HEK293 (cell line): ENCODE results near the gene EBF3.

ENCODE experiments used
- CTCF ChIA-PET: fragments of 350-600 bp; formaldehyde crosslinking; extraction: SDS; loops from one replicate; lab custom pipeline; 2021; ENCODE audit warnings: antibody characterized with exemption; lab: Yijun Ruan, JAX
- POLR2A ChIA-PET: fragments of 300-600 bp; formaldehyde crosslinking; extraction: SDS; loops from one replicate; lab custom pipeline; 2020; ENCODE audit warnings: antibody characterized with exemption, inconsistent platforms; lab: Yijun Ruan, JAX
- H3K27ac ChIP-seq: fragments of 200-500 bp; sonication (Bioruptor generic); 2 replicates; pipeline ENCODE4 v1.5.1; 2014; ENCODE audit warnings: low read depth, low read length, control low read depth, inconsistent platforms; ENCODE audit errors: extremely low read depth
- H3K36me3 ChIP-seq, 2 experiments: fragments of 200-500 bp in 1 of 2; sonication (Bioruptor generic) in 1 of 2; 1 replicate in 1 of 2; 2 replicates in 1 of 2; pipeline ENCODE4 v1.5.1; 2014 to 2017; ENCODE audit warnings: inconsistent platforms in 2 of 2, low read length in 2 of 2; ENCODE audit not compliant: control insufficient read depth in 2 of 2, insufficient read depth in 1 of 2
- H3K4me1 ChIP-seq: fragments of 200-500 bp; sonication (Bioruptor generic); 2 replicates; pipeline ENCODE4 v1.5.1; 2014; ENCODE audit warnings: mild to moderate bottlenecking, low read length, inconsistent platforms; ENCODE audit not compliant: control insufficient read depth, insufficient read depth
- H3K4me3 ChIP-seq: 2 replicates; pipeline ENCODE4 v1.5.1; 2011; ENCODE audit warnings: low read depth, mild to moderate bottlenecking, control low read depth, low read length, moderate library complexity
- H3K9me3 ChIP-seq: fragments of 200-500 bp; sonication (Bioruptor generic); 2 replicates; pipeline ENCODE4 v1.5.1; 2014; ENCODE audit warnings: low read depth, low read length, inconsistent platforms; ENCODE audit not compliant: control insufficient read depth, insufficient read depth
- KLF8 ChIP-seq: fragments of 450-650 bp; formaldehyde crosslinking; IDR thresholded peaks from 2 replicates; pipeline ENCODE4 v1.5.1; 2016; ENCODE audit warnings: missing biosample characterization, missing genetic modification characterization
- MZF1 ChIP-seq: fragments of 450-650 bp; formaldehyde crosslinking; IDR thresholded peaks from 2 replicates; pipeline ENCODE4 v1.5.1; 2017; ENCODE audit warnings: missing biosample characterization, missing genetic modification characterization, borderline replicate concordance
- SETDB1 ChIP-seq: IDR thresholded peaks from one replicate; pipeline ENCODE4 v1.6.1; 2017; ENCODE audit warnings: mild to moderate bottlenecking, low read length, moderate library complexity, mixed read lengths; ENCODE audit not compliant: insufficient read length
- TRIM28 ChIP-seq: IDR thresholded peaks from 2 replicates; pipeline ENCODE4 v1.6.1; 2011; ENCODE audit warnings: low read length, control low read depth, borderline replicate concordance
- ZBTB17 ChIP-seq: fragments of 450-650 bp; formaldehyde crosslinking; IDR thresholded peaks from 2 replicates; pipeline ENCODE4 v1.5.1; 2016; ENCODE audit warnings: missing biosample characterization, missing genetic modification characterization
- ZNF10 ChIP-seq: fragments of 450-650 bp; formaldehyde crosslinking; IDR thresholded peaks from 2 replicates; pipeline ENCODE4 v1.5.1; 2017; ENCODE audit warnings: missing biosample characterization, missing genetic modification characterization
- ZNF112 ChIP-seq: fragments of 450-650 bp; formaldehyde crosslinking; IDR thresholded peaks from 2 replicates; pipeline ENCODE4 v1.5.0; 2017; ENCODE audit warnings: missing biosample characterization, missing genetic modification characterization
- ZNF146 ChIP-seq: fragments of 450-650 bp; formaldehyde crosslinking; IDR thresholded peaks from 2 replicates; pipeline ENCODE4 v1.5.1; 2016; ENCODE audit warnings: missing biosample characterization, missing genetic modification characterization
- ZNF335 ChIP-seq: fragments of 450-650 bp; formaldehyde crosslinking; conservative IDR thresholded peaks from 2 replicates; pipeline ENCODE4 v1.5.1; 2016; ENCODE audit warnings: missing biosample characterization, missing genetic modification characterization
- ZNF350 ChIP-seq: fragments of 450-650 bp; formaldehyde crosslinking; IDR thresholded peaks from 2 replicates; pipeline ENCODE4 v1.5.0; 2017; ENCODE audit warnings: missing biosample characterization, mild to moderate bottlenecking, missing genetic modification characterization
- ZNF449 ChIP-seq: fragments of 450-650 bp; formaldehyde crosslinking; IDR thresholded peaks from 2 replicates; pipeline ENCODE4 v1.5.1; 2017; ENCODE audit warnings: missing biosample characterization, mild to moderate bottlenecking, missing genetic modification characterization, moderate library complexity
- ZNF514 ChIP-seq: fragments of 450-650 bp; formaldehyde crosslinking; IDR thresholded peaks from 2 replicates; pipeline ENCODE4 v1.5.1; 2016; ENCODE audit warnings: missing biosample characterization, missing genetic modification characterization
- ZNF521 ChIP-seq: fragments of 450-650 bp; formaldehyde crosslinking; IDR thresholded peaks from 2 replicates; pipeline ENCODE4 v1.5.1; 2017; ENCODE audit warnings: missing biosample characterization, mild to moderate bottlenecking, missing genetic modification characterization
- ZNF623 ChIP-seq: fragments of 450-650 bp; formaldehyde crosslinking; IDR thresholded peaks from 2 replicates; pipeline ENCODE4 v1.5.1; 2016; ENCODE audit warnings: missing biosample characterization, missing genetic modification characterization
- ZXDB ChIP-seq: fragments of 450-650 bp; formaldehyde crosslinking; IDR thresholded peaks from 2 replicates; pipeline ENCODE4 v1.5.1; 2016; ENCODE audit warnings: missing biosample characterization, missing genetic modification characterization
- TF ChIP-seq, protein P1 (sequence below): fragments of 450-650 bp; formaldehyde crosslinking; IDR thresholded peaks from 2 replicates; pipeline ENCODE4 v1.5.1; 2016; ENCODE audit warnings: missing biosample characterization, missing genetic modification characterization
- TF ChIP-seq, protein P2 (sequence below): fragments of 450-650 bp; formaldehyde crosslinking; IDR thresholded peaks from 2 replicates; pipeline ENCODE4 v1.5.1; 2016; ENCODE audit warnings: missing biosample characterization, missing genetic modification characterization
- TF ChIP-seq, protein P3 (sequence below): fragments of 450-650 bp; formaldehyde crosslinking; IDR thresholded peaks from 2 replicates; pipeline ENCODE4 v1.5.1; 2017; ENCODE audit warnings: missing biosample characterization, missing genetic modification characterization

Gene EBF3

GRCh38 chr10:129870961-129871621 is 93.0 kb downstream of the EBF3 start:
- POLR2A ChIA-PET: no interaction called here
- H3K27ac ChIP-seq: no peak overlapping the region
- TF ChIP-seq, protein P1, sequence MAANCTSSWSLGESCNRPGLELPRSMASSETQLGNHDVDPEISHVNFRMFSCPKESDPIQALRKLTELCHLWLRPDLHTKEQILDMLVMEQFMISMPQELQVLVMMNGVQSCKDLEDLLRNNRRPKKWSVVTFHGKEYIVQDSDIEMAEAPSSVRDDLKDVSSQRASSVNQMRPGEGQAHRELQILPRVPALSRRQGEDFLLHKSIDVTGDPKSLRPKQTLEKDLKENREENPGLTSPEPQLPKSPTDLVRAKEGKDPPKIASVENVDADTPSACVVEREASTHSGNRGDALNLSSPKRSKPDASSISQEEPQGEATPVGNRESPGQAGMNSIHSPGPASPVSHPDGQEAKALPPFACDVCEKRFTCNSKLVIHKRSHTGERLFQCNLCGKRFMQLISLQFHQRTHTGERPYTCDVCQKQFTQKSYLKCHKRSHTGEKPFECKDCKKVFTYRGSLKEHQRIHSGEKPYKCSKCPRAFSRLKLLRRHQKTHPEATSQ: no peak
- TF ChIP-seq ZNF623 (tag by site-specific recombination) (no peak), ZNF335 (tag by site-specific recombination) (no peak), ZXDB (tag by site-specific recombination) (no peak)
- TF ChIP-seq, all 188 proteins: peak for 0
- no peaks in the 10 kb centered on the region for H3K9me3 ChIP-seq
- CTCF ChIA-PET: no interaction called here
- H3K4me1 ChIP-seq: no peaks in the 10 kb centered on the region
- peaks cover 0 to 66% of the 10 kb centered on the region in 2 experiments; a peak in 1 of 3 replicates for H3K36me3 ChIP-seq
- no peak overlapping the region for H3K4me3 ChIP-seq

GRCh38 chr10:129870474-129870757 is 93.7 kb downstream of the EBF3 start:
- Histone ChIP-seq H3K36me3 (peaks cover 0 to 69% of the 10 kb centered on the region in 2 experiments; a peak in 1 of 3 replicates), H3K4me3 (no peak overlapping the region), H3K4me1 (no peaks in the 10 kb centered on the region), H3K27ac (no peak overlapping the region), H3K9me3 (no peaks in the 10 kb centered on the region)
- ChIA-PET POLR2A (no interaction called here), CTCF (interaction anchor here (1.6 kb wide), 1 partner anchor 21 kb away, joined by 4 read pairs; no protein-coding TSS in a partner anchor)
- no peak for TF ChIP-seq SETDB1
- no peak for TF ChIP-seq ZNF350
- TF ChIP-seq MZF1 (tag by site-specific recombination): no peak
- TF ChIP-seq ZNF514 (tag by site-specific recombination): no peak
- TF ChIP-seq ZNF521 (tag by site-specific recombination): no peak
- TF ChIP-seq ZNF449 (tag by site-specific recombination): no peak
- no peak for TF ChIP-seq ZNF112
- TF ChIP-seq ZBTB17 (tag by site-specific recombination): no peak
- no peak for TF ChIP-seq KLF8 (tag by site-specific recombination)
- TF ChIP-seq, protein P2, sequence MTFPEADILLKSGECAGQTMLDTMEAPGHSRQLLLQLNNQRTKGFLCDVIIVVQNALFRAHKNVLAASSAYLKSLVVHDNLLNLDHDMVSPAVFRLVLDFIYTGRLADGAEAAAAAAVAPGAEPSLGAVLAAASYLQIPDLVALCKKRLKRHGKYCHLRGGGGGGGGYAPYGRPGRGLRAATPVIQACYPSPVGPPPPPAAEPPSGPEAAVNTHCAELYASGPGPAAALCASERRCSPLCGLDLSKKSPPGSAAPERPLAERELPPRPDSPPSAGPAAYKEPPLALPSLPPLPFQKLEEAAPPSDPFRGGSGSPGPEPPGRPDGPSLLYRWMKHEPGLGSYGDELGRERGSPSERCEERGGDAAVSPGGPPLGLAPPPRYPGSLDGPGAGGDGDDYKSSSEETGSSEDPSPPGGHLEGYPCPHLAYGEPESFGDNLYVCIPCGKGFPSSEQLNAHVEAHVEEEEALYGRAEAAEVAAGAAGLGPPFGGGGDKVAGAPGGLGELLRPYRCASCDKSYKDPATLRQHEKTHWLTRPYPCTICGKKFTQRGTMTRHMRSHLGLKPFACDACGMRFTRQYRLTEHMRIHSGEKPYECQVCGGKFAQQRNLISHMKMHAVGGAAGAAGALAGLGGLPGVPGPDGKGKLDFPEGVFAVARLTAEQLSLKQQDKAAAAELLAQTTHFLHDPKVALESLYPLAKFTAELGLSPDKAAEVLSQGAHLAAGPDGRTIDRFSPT (tag by site-specific recombination): no peak

DNA sequence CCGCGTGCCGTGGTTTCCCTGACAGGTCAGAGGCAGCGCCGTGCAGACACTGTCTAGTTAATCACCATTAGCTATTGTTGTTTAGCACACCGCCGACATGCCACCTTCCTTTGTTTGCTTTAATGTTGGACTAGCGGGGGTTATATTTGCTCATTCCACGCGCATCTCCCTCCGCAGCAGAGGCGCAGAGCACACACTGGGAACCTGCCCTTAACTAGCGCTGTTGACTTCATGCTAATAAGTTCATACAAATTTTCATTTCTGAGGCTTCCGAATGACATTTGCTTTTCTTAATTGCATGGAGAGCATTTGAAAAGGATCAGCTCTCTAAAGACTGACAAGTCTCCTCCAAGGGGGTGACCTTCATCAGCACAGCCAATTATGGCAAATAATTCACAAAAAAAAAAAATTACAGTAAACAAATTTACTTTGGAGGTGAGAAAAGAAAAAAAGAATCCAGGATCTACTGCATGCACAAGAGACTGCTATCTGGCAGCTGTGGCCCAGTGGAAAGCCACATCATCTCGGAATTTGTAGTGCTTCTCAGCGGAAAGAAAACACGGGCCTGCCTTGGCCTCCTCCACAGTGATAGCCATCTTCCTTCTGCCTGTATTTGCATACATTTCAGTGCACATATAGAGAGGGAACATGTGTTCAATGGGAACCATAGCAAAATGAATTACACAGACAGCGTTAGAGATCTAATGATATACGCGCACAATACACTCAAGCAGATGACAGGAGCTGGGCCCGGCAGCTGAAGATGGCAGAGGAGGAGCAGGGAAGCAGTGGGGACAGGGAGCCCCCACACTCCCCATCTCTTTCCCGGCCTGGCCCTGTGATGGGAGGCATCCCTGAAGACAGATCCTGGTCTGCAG is 94.2 kb downstream of the EBF3 start:
- TF ChIP-seq ZNF10 (tag by site-specific recombination) (no peak), TRIM28 (no peak), ZNF146 (tag by site-specific recombination) (no peak)
- TF ChIP-seq, protein P3, sequence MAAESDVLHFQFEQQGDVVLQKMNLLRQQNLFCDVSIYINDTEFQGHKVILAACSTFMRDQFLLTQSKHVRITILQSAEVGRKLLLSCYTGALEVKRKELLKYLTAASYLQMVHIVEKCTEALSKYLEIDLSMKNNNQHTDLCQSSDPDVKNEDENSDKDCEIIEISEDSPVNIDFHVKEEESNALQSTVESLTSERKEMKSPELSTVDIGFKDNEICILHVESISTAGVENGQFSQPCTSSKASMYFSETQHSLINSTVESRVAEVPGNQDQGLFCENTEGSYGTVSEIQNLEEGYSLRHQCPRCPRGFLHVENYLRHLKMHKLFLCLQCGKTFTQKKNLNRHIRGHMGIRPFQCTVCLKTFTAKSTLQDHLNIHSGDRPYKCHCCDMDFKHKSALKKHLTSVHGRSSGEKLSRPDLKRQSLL (tag by site-specific recombination): no peak
- TF ChIP-seq, all 188 proteins: peak for 0
- ChIA-PET CTCF (interaction anchor here (1.6 kb wide), 1 partner anchor 21 kb away, joined by 4 read pairs; no protein-coding TSS in a partner anchor), POLR2A (no interaction called here)
- Histone ChIP-seq H3K36me3 (peaks cover 0 to 74% of the 10 kb centered on the region in 2 experiments; a peak in 1 of 3 replicates), H3K4me3 (no peak overlapping the region), H3K4me1 (no peaks in the 10 kb centered on the region), H3K27ac (no peak overlapping the region), H3K9me3 (no peaks in the 10 kb centered on the region)
